ENCODE data around the gene KRTAP6-1.

Gene KRTAP6-1

GRCh38 chr21:30577766-30578165, 36.0 kb downstream of the KRTAP6-1 start:
- DNase-seq (ENCODE audit: low read depth): no peak

- no peak for DNase-seq (ENCODE audit: low read depth)
Observed at GRCh38 chr21:30567617-30568016, 46.1 kb downstream of the KRTAP6-1 start.

GRCh38 chr21:30563630-30564029, 50.1 kb downstream of the KRTAP6-1 start:
- DNase-seq (ENCODE audit: low read depth): no peak
